ENCODE results near the gene RFK. TPM values are rescaled to one million over a fixed set of nuclear protein-coding genes. Genes with fewer than 3 reads are reported as not detected.
A peak's percentile ranks its signal among the peaks of the same experiment; 100 is the strongest.

Gene RFK
- total RNA-seq, 1 experiment from 2014 or later, result 35.0 TPM

GRCh38 chr9:76374783-76375559, 19.3 kb downstream of the RFK start:
- H4K20me1 ChIP-seq (ENCODE audit: insufficient read depth), result no peaks in the 10 kb centered on the region
- CTCF ChIA-PET, result no interaction called here
- intact Hi-C loops (cut with micrococcal nuclease), result no loop called here
- DNase-seq (ENCODE audit: low read depth, low spot score), result no peak
- no TSS peak for BruUV-seq (replicated peaks)
- H3K36me3 ChIP-seq (ENCODE audit: control insufficient read depth in 1 of 2, insufficient read depth in 2 of 2, low read length in 2 of 2), result no peaks in the 10 kb centered on the region
- H3K4me3 ChIP-seq (replicated peaks in 1 of 2; ENCODE audit: low read depth in 1 of 2, low read length in 2 of 2), result no peak overlapping the region
- H3K27me3 ChIP-seq (ENCODE audit: insufficient read depth, low read length), result no peaks in the 10 kb centered on the region
- RAD21 ChIA-PET (ENCODE audit: low non-redundant PET in 1 of 2, low total read pairs in 2 of 2, uncharacterized antibody in 2 of 2, unreplicated experiment in 2 of 2), result no interaction called here
- no peaks in the 10 kb centered on the region for H3K9me2 ChIP-seq (ENCODE audit: insufficient read depth)
- no peaks in the 10 kb centered on the region for H3K9me3 ChIP-seq (ENCODE audit: control insufficient read depth in 1 of 2, insufficient read depth in 1 of 2, low read depth in 1 of 2, low read length in 2 of 2)
- peak overlapping the region; percentile 25 for H3K4me2 ChIP-seq (ENCODE audit: low read length)
- ATAC-seq, result peak; percentile 76
- H3K27ac ChIP-seq (ENCODE audit: low read depth, low read length), result no peak overlapping the region
- peaks cover 11 to 15% of the 10 kb centered on the region in 2 experiments for H3K4me1 ChIP-seq (ENCODE audit: control insufficient read depth in 1 of 2, insufficient read depth in 2 of 2, low read length in 2 of 2)
- POLR2A ChIA-PET, result interaction anchor here (0.5 kb wide), 1 partner anchor 9 kb away, joined by 4 read pairs; no protein-coding TSS in a partner anchor
- H3K9ac ChIP-seq (ENCODE audit: low read length), result no peak overlapping the region
- H3K79me2 ChIP-seq (ENCODE audit: insufficient read depth, low read length), result no peaks in the 10 kb centered on the region
- TF ChIP-seq POLR2A (IDR thresholded peaks at IDR 0.05; ENCODE audit: borderline replicate concordance, extremely low read depth, insufficient read depth, insufficient read length) (no peak), SIN3A (IDR thresholded peaks at IDR 0.05; ENCODE audit: low read depth) (no peak), CEBPB (IDR thresholded peaks at IDR 0.05; ENCODE audit: low read depth) (no peak), SRF (IDR thresholded peaks at IDR 0.05; ENCODE audit: low read depth) (no peak), CBX3 (IDR thresholded peaks at IDR 0.05; ENCODE audit: low read depth) (no peak), REST (IDR thresholded peaks at IDR 0.05; ENCODE audit: low read depth) (no peak), CTCF (IDR thresholded peaks at IDR 0.05 in 2 of 3, conservative IDR thresholded peaks at IDR 0.05 in 1 of 3; ENCODE audit: borderline replicate concordance in 1 of 3, insufficient read depth in 1 of 3, low read depth in 2 of 3, low read length in 2 of 3) (no peak), ATF3 (IDR thresholded peaks at IDR 0.05) (no peak), ZFX (IDR thresholded peaks at IDR 0.05) (no peak), YY1 (IDR thresholded peaks at IDR 0.05; ENCODE audit: extremely low read depth, insufficient replicate concordance, low read depth, low read length) (no peak), RAD21 (IDR thresholded peaks at IDR 0.05; ENCODE audit: low read depth) (no peak)
- TF ChIP-seq, protein P1, sequence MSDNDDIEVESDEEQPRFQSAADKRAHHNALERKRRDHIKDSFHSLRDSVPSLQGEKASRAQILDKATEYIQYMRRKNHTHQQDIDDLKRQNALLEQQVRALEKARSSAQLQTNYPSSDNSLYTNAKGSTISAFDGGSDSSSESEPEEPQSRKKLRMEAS (IDR thresholded peaks at IDR 0.05), result no peak
- no peak overlapping the region for H2AFZ ChIP-seq (ENCODE audit: low read depth, low read length, poor library complexity, severe bottlenecking)

Data from HCT116 (cell line).